GM21529 (cell line): ENCODE data around the gene ZNF385B.

Experiments
- ATAC-seq: cut with Tn5 transposase; IDR thresholded peaks from one replicate; pipeline ENCODE4 v1.9.1; 2021; ENCODE audit not compliant: unreplicated experiment

Gene ZNF385B

GRCh38 chr2:179751163-179751809 lies 110.1 kb downstream of the ZNF385B start:
- ATAC-seq, result no peak

- ATAC-seq, result no peak
These were observed 112.2 kb downstream of the ZNF385B start for GRCh38 chr2:179749210-179749609.

- ATAC-seq, result no peak
These were observed 114.4 kb downstream of the ZNF385B start for GRCh38 chr2:179746981-179747380.

GRCh38 chr2:179745635-179746256 lies 115.7 kb downstream of the ZNF385B start:
- no peak for ATAC-seq

- no peak for ATAC-seq
These were observed 117.0 kb downstream of the ZNF385B start for GRCh38 chr2:179744401-179744800.

GRCh38 chr2:179741317-179741716 lies 120.1 kb downstream of the ZNF385B start:
- no peak for ATAC-seq

GRCh38 chr2:179729966-179730365 lies 131.4 kb downstream of the ZNF385B start:
- no peak for ATAC-seq

GRCh38 chr2:179726461-179727180 lies 134.8 kb downstream of the ZNF385B start:
- ATAC-seq, result no peak

GRCh38 chr2:179724403-179724802 lies 137.0 kb downstream of the ZNF385B start:
- ATAC-seq, result no peak

GRCh38 chr2:179720173-179720772 lies 141.1 kb downstream of the ZNF385B start:
- ATAC-seq, result no peak

GRCh38 chr2:179715871-179716270 lies 145.5 kb downstream of the ZNF385B start:
- no peak for ATAC-seq

GRCh38 chr2:179715196-179715595 lies 146.2 kb downstream of the ZNF385B start:
- no peak for ATAC-seq

GRCh38 chr2:179712825-179713224 lies 148.6 kb downstream of the ZNF385B start:
- ATAC-seq, result no peak

GRCh38 chr2:179711375-179711774 lies 150.0 kb downstream of the ZNF385B start:
- no peak for ATAC-seq

- ATAC-seq, result no peak
These were observed 157.7 kb downstream of the ZNF385B start for GRCh38 chr2:179703702-179704101.

- ATAC-seq, result no peak
These were observed 158.5 kb downstream of the ZNF385B start for GRCh38 chr2:179702912-179703311.

- no peak for ATAC-seq
These were observed 159.8 kb downstream of the ZNF385B start for GRCh38 chr2:179701524-179702110.

- no peak for ATAC-seq
These were observed 165.9 kb downstream of the ZNF385B start for GRCh38 chr2:179695486-179695885.

GRCh38 chr2:179694963-179695362 lies 166.4 kb downstream of the ZNF385B start:
- ATAC-seq, result no peak

GRCh38 chr2:179692610-179693009 lies 168.8 kb downstream of the ZNF385B start:
- no peak for ATAC-seq

GRCh38 chr2:179692043-179692442 lies 169.4 kb downstream of the ZNF385B start:
- ATAC-seq, result no peak
